ENCODE measurements around the gene CCDC61. TPM values are rescaled to one million over a fixed set of nuclear protein-coding genes. Genes with fewer than 3 reads are reported as not detected.

CCDC61 gene
- total RNA-seq, 1 experiment from 2014 or later = 6.3 TPM

DNA sequence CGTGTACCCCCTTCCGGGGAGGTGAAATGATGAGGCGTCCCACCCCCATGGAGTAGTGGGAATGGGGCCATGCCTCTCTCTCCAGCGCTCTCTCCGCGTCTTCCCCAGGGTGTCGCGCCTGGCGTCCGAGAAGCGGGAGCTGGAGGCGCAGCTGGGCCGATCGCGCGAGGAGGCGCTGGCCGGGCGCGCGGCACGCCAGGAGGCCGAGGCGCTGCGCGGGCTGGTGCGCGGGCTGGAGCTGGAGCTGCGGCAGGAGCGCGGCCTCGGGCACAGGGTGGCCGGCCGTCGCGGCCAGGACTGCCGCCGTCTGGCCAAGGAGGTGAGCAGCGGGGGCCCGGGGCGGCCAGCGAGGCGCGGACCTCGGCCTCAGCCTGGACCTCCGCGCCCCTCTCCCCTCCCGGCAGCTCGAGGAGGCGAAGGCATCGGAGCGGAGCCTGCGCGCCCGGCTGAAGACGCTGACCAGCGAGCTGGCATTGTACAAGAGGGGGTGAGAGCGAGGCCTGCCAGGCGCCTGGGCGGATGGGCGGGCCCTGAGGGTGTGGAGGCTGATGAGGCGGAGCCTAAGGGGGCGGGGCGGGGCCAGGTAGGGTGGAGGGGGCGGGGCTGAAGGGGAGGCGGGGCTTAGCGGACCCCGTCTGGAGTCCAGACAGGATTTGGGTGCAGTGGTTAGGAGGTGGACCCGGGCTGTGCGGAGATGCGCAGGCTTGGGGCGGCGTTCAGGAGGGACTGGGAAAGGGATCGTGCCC lies 19.8 kb downstream of the CCDC61 start:
- no peak for DNase-seq
- intact Hi-C loops (cut with micrococcal nuclease) = no loop called here
- no TSS peak for BruUV-seq (replicated peaks)
- ChIA-PET POLR2A (ENCODE audit: unreplicated experiment) (no interaction called here), CTCF (no interaction called here)
- H3K27me3 ChIP-seq (ENCODE audit: low read length) = no peaks in the 10 kb centered on the region
- H3K4me1 ChIP-seq (ENCODE audit: insufficient read depth, low read length) = no peaks in the 10 kb centered on the region
- no peak overlapping the region for H3K4me2 ChIP-seq (ENCODE audit: low read length)
- TF ChIP-seq EZH2phosphoT487 (IDR thresholded peaks at IDR 0.05; ENCODE audit: borderline replicate concordance, low read length) (no peak), CTCF (conservative IDR thresholded peaks at IDR 0.05; ENCODE audit: low read depth, low read length) (no peak), EZH2 (IDR thresholded peaks at IDR 0.05; ENCODE audit: low read length, unreplicated experiment) (no peak)
- no peaks in the 10 kb centered on the region for H4K20me1 ChIP-seq (ENCODE audit: low read length)
- no peak overlapping the region for H3K4me3 ChIP-seq (ENCODE audit: low read length)
- H2AFZ ChIP-seq (ENCODE audit: low read length) = no peak overlapping the region
- no peaks in the 10 kb centered on the region for H3K79me2 ChIP-seq (ENCODE audit: low read length)
- H3F3A ChIP-seq (ENCODE audit: low read length, unreplicated experiment) = no peaks in the 10 kb centered on the region
- no peak overlapping the region for H3K27ac ChIP-seq (ENCODE audit: low read length)
- H3K9me3 ChIP-seq (ENCODE audit: low read length) = no peaks in the 10 kb centered on the region
- no peaks in the 10 kb centered on the region for H3K36me3 ChIP-seq (ENCODE audit: low read depth, low read length)
- ATAC-seq = no peak
- H3K9me2 ChIP-seq (replicated peaks; ENCODE audit: low read length) = no peaks in the 10 kb centered on the region
- H3K9ac ChIP-seq (ENCODE audit: low read length) = no peak overlapping the region

DNA sequence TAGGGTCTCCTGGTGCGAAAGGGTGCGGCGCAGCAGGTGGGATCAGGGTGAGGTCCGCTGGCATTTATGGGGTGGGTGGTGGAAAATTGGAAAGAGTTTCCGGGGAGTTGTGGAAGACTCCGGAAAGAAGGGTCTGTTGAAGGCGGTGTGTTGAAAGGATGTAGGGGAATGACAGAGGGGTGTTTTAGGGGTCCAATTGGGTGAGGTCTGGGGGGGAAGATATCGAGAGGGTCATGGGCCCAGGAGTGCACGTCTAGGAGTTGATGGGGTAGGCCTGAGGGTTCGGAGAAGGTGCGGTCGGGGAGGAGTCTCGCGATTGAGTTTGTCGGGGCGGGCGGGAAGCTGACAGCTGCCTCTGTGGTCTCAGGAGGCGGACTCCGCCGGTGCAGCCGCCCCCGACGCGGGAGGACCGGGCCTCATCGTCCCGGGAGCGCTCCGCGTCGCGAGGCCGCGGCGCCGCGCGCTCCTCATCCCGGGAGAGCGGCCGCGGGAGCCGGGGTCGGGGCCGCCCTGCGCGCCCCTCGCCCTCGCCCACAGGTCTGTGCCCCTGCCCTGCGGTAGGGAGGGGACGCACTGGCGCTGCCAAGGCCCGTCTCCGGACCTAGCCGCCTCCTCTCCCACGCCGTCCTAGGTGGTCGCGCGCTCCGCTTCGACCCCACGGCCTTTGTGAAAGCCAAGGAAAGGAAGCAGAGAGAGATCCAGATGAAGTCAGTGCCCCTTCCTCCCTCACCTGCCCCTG lies 20.6 kb downstream of the CCDC61 start:
- Histone ChIP-seq H2AFZ (ENCODE audit: low read length) (peak overlapping the region; percentile 96), H3K9ac (ENCODE audit: low read length) (no peak overlapping the region), H3K9me2 (replicated peaks; ENCODE audit: low read length) (no peaks in the 10 kb centered on the region), H3K4me2 (ENCODE audit: low read length) (peak overlapping the region; percentile 98), H3K9me3 (ENCODE audit: low read length) (no peaks in the 10 kb centered on the region), H3K79me2 (ENCODE audit: low read length) (no peaks in the 10 kb centered on the region), H3K27ac (ENCODE audit: low read length) (no peak overlapping the region), H3F3A (ENCODE audit: low read length, unreplicated experiment) (no peaks in the 10 kb centered on the region), H3K27me3 (ENCODE audit: low read length) (no peaks in the 10 kb centered on the region), H4K20me1 (ENCODE audit: low read length) (no peaks in the 10 kb centered on the region), H3K4me3 (ENCODE audit: low read length) (peak overlapping the region; percentile 76), H3K36me3 (ENCODE audit: low read depth, low read length) (no peaks in the 10 kb centered on the region), H3K4me1 (ENCODE audit: insufficient read depth, low read length) (no peaks in the 10 kb centered on the region)
- ChIA-PET POLR2A (ENCODE audit: unreplicated experiment) (no interaction called here), CTCF (no interaction called here)
- no TSS peak for BruUV-seq (replicated peaks)
- intact Hi-C loops (cut with micrococcal nuclease) = no loop called here
- no peak for TF ChIP-seq EZH2phosphoT487 (IDR thresholded peaks at IDR 0.05; ENCODE audit: borderline replicate concordance, low read length)
- no peak for TF ChIP-seq EZH2 (IDR thresholded peaks at IDR 0.05; ENCODE audit: low read length, unreplicated experiment)
- no peak for TF ChIP-seq CTCF (conservative IDR thresholded peaks at IDR 0.05; ENCODE audit: low read depth, low read length)
- no peak for DNase-seq
- ATAC-seq = no peak

All from PC-3 (cell line).